Bronchial epithelial cell (primary cell): ENCODE measurements around the gene PIGS. TPM values are rescaled to one million over a fixed set of nuclear protein-coding genes. Genes with fewer than 3 reads are reported as not detected.
"Not testable (repeated sequence)": the region's sequence is repeated elsewhere in the genome, so short reads cannot be mapped to it uniquely, and the experiment has no call there.

Experiments used
- DNase-seq: peaks from one replicate; pipeline ENCODE4 v3.0.0-alpha.2; 2010; ENCODE audit warnings: low read depth
- FAIRE-seq: peaks from 2 replicates; lab custom pipeline; 2011; peaks lifted over from hg19 to GRCh38; lab: Jason Lieb, UNC
- H3K27me3 ChIP-seq: 2 replicates; pipeline ENCODE4 v1.5.1; 2011; ENCODE audit warnings: low read length; ENCODE audit not compliant: control insufficient read depth, insufficient read depth
- H3K36me3 ChIP-seq: 2 replicates; pipeline ENCODE4 v1.5.1; 2011; ENCODE audit warnings: low read length; ENCODE audit not compliant: control insufficient read depth, insufficient read depth
- H3K4me3 ChIP-seq: 2 replicates; pipeline ENCODE4 v1.5.1; 2011; ENCODE audit warnings: mild to moderate bottlenecking, low read depth, low read length, control low read depth
- CTCF ChIP-seq: IDR thresholded peaks from 2 replicates; pipeline ENCODE4 v1.5.1; 2011; ENCODE audit warnings: mild to moderate bottlenecking, moderate library complexity, low read length, control low read depth, inconsistent platforms; ENCODE audit not compliant: insufficient read depth, severe bottlenecking
- total RNA-seq: library from RNA; depleted of rRNA; stranded (reverse); fragments of >200 nt; gene quantifications from 2 replicates; pipeline ENCODE4 v1.2.1, GENCODE V29; 2014

The PIGS gene
- total RNA-seq, 1 donor from 2014 or later, result 25.5 TPM

- TF ChIP-seq CTCF, result no peak
- H3K27me3 ChIP-seq, result no peaks in the 10 kb centered on the region
- FAIRE-seq (no peak), DNase-seq (no peak)
- H3K4me3 ChIP-seq, result no peak within 1 kb of the TSS
- peaks cover 25% of the 10 kb centered on the region for H3K36me3 ChIP-seq
Observed at GRCh38 chr17:28613931-28614381, 42.6 kb upstream of the PIGS start, which contains the start of gene RSKR. RSKR (minus strand) TSS chr17:28614185; CDS start chr17:28614161, 24 bp downstream.

GRCh38 chr17:28612936-28613872 lies 41.9 kb upstream of the PIGS start:
- peaks cover 21% of the 10 kb centered on the region for H3K36me3 ChIP-seq

GRCh38 chr17:28612531-28612930 lies 41.2 kb upstream of the PIGS start:
- FAIRE-seq, result no peak

More at GRCh38 chr17:28612936-28613872, 41.9 kb upstream of the PIGS start:
- peak; percentile 67 for TF ChIP-seq CTCF
- DNase-seq (peak; percentile 20), FAIRE-seq (no peak)
- Histone ChIP-seq H3K27me3 (no peaks in the 10 kb centered on the region), H3K4me3 (no peak overlapping the region)

GRCh38 chr17:28610376-28610775 lies 39.1 kb upstream of the PIGS start:
- Histone ChIP-seq H3K4me3 (no peak overlapping the region), H3K27me3 (no peaks in the 10 kb centered on the region), H3K36me3 (peaks cover 9% of the 10 kb centered on the region)
- no peak for TF ChIP-seq CTCF
- FAIRE-seq (no peak), DNase-seq (no peak)

More at GRCh38 chr17:28612531-28612930, 41.2 kb upstream of the PIGS start:
- no peak for TF ChIP-seq CTCF
- peaks cover 21% of the 10 kb centered on the region for H3K36me3 ChIP-seq
- no peak overlapping the region for H3K4me3 ChIP-seq
- no peak for DNase-seq
- no peaks in the 10 kb centered on the region for H3K27me3 ChIP-seq

- DNase-seq, H3K36me3 ChIP-seq, H3K27me3 ChIP-seq, H3K4me3 ChIP-seq, FAIRE-seq: not testable (repeated sequence)
Observed at GRCh38 chr17:28604031-28604430, 32.7 kb upstream of the PIGS start.
